HG03558 (cell line): ENCODE data around the gene KIF4A.
"Not testable (repeated sequence)": the region's sequence is repeated elsewhere in the genome, so short reads cannot be mapped to it uniquely, and the experiment has no call there.

Experiments
- ATAC-seq: cut with Tn5 transposase; IDR thresholded peaks from one replicate; pipeline ENCODE4 v1.9.1; 2021; ENCODE audit warnings: moderate number of reproducible peaks; ENCODE audit not compliant: unreplicated experiment; ENCODE audit errors: extremely low read depth

KIF4A gene

GRCh38 chrX:70289793-70290770, at the start of gene KIF4A, which contains the start of gene PDZD11:
KIF4A (plus strand) TSS chrX:70290104; CDS start chrX:70290459, 355 bp downstream.
PDZD11 (minus strand) TSS chrX:70289927; CDS start chrX:70289341, 586 bp downstream.
- ATAC-seq = peak; percentile 93

- ATAC-seq = no peak
Observed at GRCh38 chrX:70240751-70241150, 49.2 kb upstream of the KIF4A start.

- ATAC-seq = no peak
Observed at GRCh38 chrX:70241501-70241900, 48.4 kb upstream of the KIF4A start.

GRCh38 chrX:70243601-70244000, 46.3 kb upstream of the KIF4A start:
- ATAC-seq = not testable (repeated sequence)

- ATAC-seq = no peak
Observed at GRCh38 chrX:70244881-70245280, 45.0 kb upstream of the KIF4A start.

- ATAC-seq = no peak
Observed at GRCh38 chrX:70247252-70247651, 42.7 kb upstream of the KIF4A start.

- no peak for ATAC-seq
Observed at GRCh38 chrX:70252491-70252890, 37.4 kb upstream of the KIF4A start.

- ATAC-seq = no peak
Observed at GRCh38 chrX:70253377-70254062, 36.4 kb upstream of the KIF4A start.

- ATAC-seq = no peak
Observed at GRCh38 chrX:70254063-70254400, 35.9 kb upstream of the KIF4A start.

GRCh38 chrX:70254909-70255308, 35.0 kb upstream of the KIF4A start:
- no peak for ATAC-seq

GRCh38 chrX:70255452-70255851, 34.5 kb upstream of the KIF4A start:
- no peak for ATAC-seq

- no peak for ATAC-seq
Observed at GRCh38 chrX:70257423-70258288, 32.2 kb upstream of the KIF4A start.

- no peak for ATAC-seq
Observed at GRCh38 chrX:70260104-70260503, 29.8 kb upstream of the KIF4A start, which contains the start of gene P2RY4. P2RY4 (minus strand) TSS chrX:70260204; CDS start chrX:70259624, 580 bp downstream.

- no peak for ATAC-seq
Observed at GRCh38 chrX:70262952-70263567, 26.8 kb upstream of the KIF4A start.

- ATAC-seq = no peak
Observed at GRCh38 chrX:70264784-70265183, 25.1 kb upstream of the KIF4A start.

- ATAC-seq = no peak
Observed at GRCh38 chrX:70268034-70268433, 21.9 kb upstream of the KIF4A start, which contains the start of gene ARR3. ARR3 (plus strand) TSS chrX:70268334; CDS start chrX:70269386, 1,052 bp downstream.

- not testable (repeated sequence) for ATAC-seq
Observed at GRCh38 chrX:70274029-70274428, 15.9 kb upstream of the KIF4A start.

GRCh38 chrX:70279081-70279480, 10.8 kb upstream of the KIF4A start:
- ATAC-seq = no peak

- no peak for ATAC-seq
Observed at GRCh38 chrX:70280573-70280972, 9.3 kb upstream of the KIF4A start.

GRCh38 chrX:70281951-70282350, 8.0 kb upstream of the KIF4A start, which contains the start of gene RAB41:
RAB41 (plus strand) TSS chrX:70282172; CDS start chrX:70282218, 46 bp downstream.
- no peak for ATAC-seq
